ENCODE results near the gene RNF167. TPM values are rescaled to one million over a fixed set of nuclear protein-coding genes. Genes with fewer than 3 reads are reported as not detected.

Gene RNF167
- total and polyA plus RNA-seq, 2 donors, result 15.3 to 119 TPM

- no peaks in the 10 kb centered on the region for H3K4me1 ChIP-seq (ENCODE audit: insufficient read depth)
- 56% methylated on average over 19 of the region's 19 CpGs for WGBS
Observed at GRCh38 chr17:4938688-4939545, 1.2 kb upstream of the RNF167 start.

GRCh38 chr17:4939546-4939795 is 597 bp upstream of the RNF167 start:
- H3K4me1 ChIP-seq (ENCODE audit: insufficient read depth), result no peaks in the 10 kb centered on the region
- H3K27ac ChIP-seq (ENCODE audit: low read depth), result peak overlapping the region; percentile 81
- WGBS, result 0% methylated on average over 16 of the region's 16 CpGs
- H3K4me3 ChIP-seq (ENCODE audit: low read depth, low read length), result peak overlapping the region; percentile 76
- DNase-seq (ENCODE audit: extremely low spot score), result no peak
- peaks cover 3% of the 10 kb centered on the region for H3K36me3 ChIP-seq (ENCODE audit: insufficient read depth)

More at GRCh38 chr17:4938688-4939545, 1.2 kb upstream of the RNF167 start:
- no peak for DNase-seq (ENCODE audit: extremely low spot score)
- Histone ChIP-seq H3K4me3 (ENCODE audit: low read depth, low read length) (peak overlapping the region; percentile 76), H3K36me3 (ENCODE audit: insufficient read depth) (peaks cover 3% of the 10 kb centered on the region), H3K27ac (ENCODE audit: low read depth) (peak overlapping the region; percentile 81)

- WGBS, result 1% methylated on average over 29 of the region's 29 CpGs
- Histone ChIP-seq H3K27ac (ENCODE audit: low read depth) (peak overlapping the region; percentile 94), H3K4me3 (ENCODE audit: low read depth, low read length) (peak overlapping the region; percentile 76), H3K4me1 (ENCODE audit: insufficient read depth) (no peaks in the 10 kb centered on the region), H3K36me3 (ENCODE audit: insufficient read depth) (peaks cover 3% of the 10 kb centered on the region)
- DNase-seq (ENCODE audit: extremely low spot score), result no peak
Observed at GRCh38 chr17:4940555-4941318, 669 bp downstream of the RNF167 start.

- Histone ChIP-seq H3K4me1 (ENCODE audit: insufficient read depth) (no peaks in the 10 kb centered on the region), H3K27ac (ENCODE audit: low read depth) (no peak overlapping the region), H3K36me3 (ENCODE audit: insufficient read depth) (peaks cover 3% of the 10 kb centered on the region), H3K4me3 (ENCODE audit: low read depth, low read length) (peak overlapping the region; percentile 76)
- no peak for DNase-seq (ENCODE audit: extremely low spot score)
- whole genome bisulfite sequencing, result 57% methylated on average over 4 of the region's 4 CpGs
Observed at GRCh38 chr17:4941319-4941610, 1.2 kb downstream of the RNF167 start.

GRCh38 chr17:4942760-4943508 is 2.9 kb downstream of the RNF167 start:
- WGBS, result 72% methylated on average over 13 of the region's 13 CpGs
- peaks cover 3% of the 10 kb centered on the region for H3K36me3 ChIP-seq (ENCODE audit: insufficient read depth)
- no peak for DNase-seq (ENCODE audit: extremely low spot score)
- H3K27ac ChIP-seq (ENCODE audit: low read depth), result no peak overlapping the region
- H3K4me3 ChIP-seq (ENCODE audit: low read depth, low read length), result no peak overlapping the region
- H3K4me1 ChIP-seq (ENCODE audit: insufficient read depth), result no peaks in the 10 kb centered on the region

- no peaks in the 10 kb centered on the region for H3K4me1 ChIP-seq (ENCODE audit: insufficient read depth)
Observed at GRCh38 chr17:4944163-4944553, 4.1 kb downstream of the RNF167 start.

GRCh38 chr17:4944554-4945175 is 4.6 kb downstream of the RNF167 start:
- Histone ChIP-seq H3K4me3 (ENCODE audit: low read depth, low read length) (no peak overlapping the region), H3K36me3 (ENCODE audit: insufficient read depth) (peaks cover 3% of the 10 kb centered on the region), H3K4me1 (ENCODE audit: insufficient read depth) (no peaks in the 10 kb centered on the region), H3K27ac (ENCODE audit: low read depth) (peak overlapping the region; percentile 47)
- DNase-seq (ENCODE audit: extremely low spot score), result no peak
- 66% methylated on average over 8 of the region's 8 CpGs for WGBS

More at GRCh38 chr17:4944163-4944553, 4.1 kb downstream of the RNF167 start:
- no peak overlapping the region for H3K27ac ChIP-seq (ENCODE audit: low read depth)
- 37% methylated on average over 3 of the region's 3 CpGs for WGBS
- DNase-seq (ENCODE audit: extremely low spot score), result no peak
- H3K36me3 ChIP-seq (ENCODE audit: insufficient read depth), result peaks cover 3% of the 10 kb centered on the region
- no peak overlapping the region for H3K4me3 ChIP-seq (ENCODE audit: low read depth, low read length)

- H3K4me1 ChIP-seq (ENCODE audit: insufficient read depth), result no peaks in the 10 kb centered on the region
- H3K36me3 ChIP-seq (ENCODE audit: insufficient read depth), result peaks cover 3% of the 10 kb centered on the region
Observed at GRCh38 chr17:4945176-4945943, 5.3 kb downstream of the RNF167 start.

GRCh38 chr17:4945944-4946280 is 5.8 kb downstream of the RNF167 start:
- peaks cover 3% of the 10 kb centered on the region for H3K36me3 ChIP-seq (ENCODE audit: insufficient read depth)
- WGBS, result 39% methylated on average over 4 of the region's 4 CpGs
- peak overlapping the region; percentile 61 for H3K27ac ChIP-seq (ENCODE audit: low read depth)
- H3K4me1 ChIP-seq (ENCODE audit: insufficient read depth), result no peaks in the 10 kb centered on the region
- no peak overlapping the region for H3K4me3 ChIP-seq (ENCODE audit: low read depth, low read length)
- DNase-seq (ENCODE audit: extremely low spot score), result no peak

More at GRCh38 chr17:4945176-4945943, 5.3 kb downstream of the RNF167 start:
- DNase-seq (ENCODE audit: extremely low spot score), result no peak
- 41% methylated on average over 7 of the region's 7 CpGs for WGBS
- Histone ChIP-seq H3K27ac (ENCODE audit: low read depth) (peak overlapping the region; percentile 61), H3K4me3 (ENCODE audit: low read depth, low read length) (no peak overlapping the region)

- Histone ChIP-seq H3K4me3 (ENCODE audit: low read depth, low read length) (peak overlapping the region; percentile 97), H3K36me3 (ENCODE audit: insufficient read depth) (peaks cover 3% of the 10 kb centered on the region), H3K27ac (ENCODE audit: low read depth) (no peak overlapping the region), H3K4me1 (ENCODE audit: insufficient read depth) (no peaks in the 10 kb centered on the region)
- 30% methylated on average over 16 of the region's 16 CpGs for WGBS
- no peak for DNase-seq (ENCODE audit: extremely low spot score)
Observed at GRCh38 chr17:4946312-4946976, 6.4 kb downstream of the RNF167 start.

GRCh38 chr17:4947010-4947410 is 6.9 kb downstream of the RNF167 start:
- H3K36me3 ChIP-seq (ENCODE audit: insufficient read depth), result peaks cover 3% of the 10 kb centered on the region
- peak overlapping the region; percentile 57 for H3K27ac ChIP-seq (ENCODE audit: low read depth)
- H3K4me1 ChIP-seq (ENCODE audit: insufficient read depth), result no peaks in the 10 kb centered on the region
- H3K4me3 ChIP-seq (ENCODE audit: low read depth, low read length), result peak overlapping the region; percentile 97
- WGBS, result 1% methylated on average over 7 of the region's 7 CpGs
- DNase-seq (ENCODE audit: extremely low spot score), result no peak

- no peak for DNase-seq (ENCODE audit: extremely low spot score)
- WGBS, result under 1% methylated on average over 56 of the region's 56 CpGs
Observed at GRCh38 chr17:4947411-4948165, 7.5 kb downstream of the RNF167 start.

More at GRCh38 chr17:4947411-4948165, 7.5 kb downstream of the RNF167 start:
- Histone ChIP-seq H3K36me3 (ENCODE audit: insufficient read depth) (peaks cover 3% of the 10 kb centered on the region), H3K4me1 (ENCODE audit: insufficient read depth) (no peaks in the 10 kb centered on the region), H3K4me3 (ENCODE audit: low read depth, low read length) (peak overlapping the region; percentile 97), H3K27ac (ENCODE audit: low read depth) (peak overlapping the region; percentile 99)

All from urinary bladder (tissue), 4 donors.